Ovary (tissue), 9 donors: Measurements from ENCODE around the gene TSKS. TPM values are rescaled to one million over a fixed set of nuclear protein-coding genes. Genes with fewer than 3 reads are reported as not detected.

Experiments used
- DNase-seq, 5 donors: peaks; one replicate each; pipeline ENCODE4 v3.0.0-alpha.2; 2019 to 2020
- H3K27ac ChIP-seq, 2 donors: fragments of 200-600 bp; one replicate each; pipeline versions ENCODE4 v1.5.1 to v1.8.0; 2019 to 2022
- H3K27me3 ChIP-seq: fragments of 200-600 bp; one replicate; pipeline ENCODE4 v1.8.0; 2022
- H3K36me3 ChIP-seq: fragments of 200-600 bp; sonication (generic); one replicate; pipeline ENCODE4 v1.5.1; 2019
- H3K4me1 ChIP-seq: one replicate; pipeline ENCODE4 v1.8.1; 2013; ENCODE audit warnings: mild to moderate bottlenecking, moderate library complexity; ENCODE audit not compliant: insufficient read depth
- H3K4me3 ChIP-seq: fragments of 200-600 bp; sonication (generic); one replicate; pipeline ENCODE4 v1.5.1; 2017
- H3K9me3 ChIP-seq, 2 donors: fragments of 200-600 bp in 1 of 2; sonication (generic) in 1 of 2; one replicate each; pipeline versions ENCODE4 v1.5.1 to v1.8.1; 2013 to 2019; ENCODE audit warnings: mild to moderate bottlenecking in 1 of 2, moderate library complexity in 1 of 2
- CTCF ChIP-seq, 3 donors: fragments of 450-650 bp in 2 of 3; fragments of 200-600 bp in 1 of 3; IDR thresholded peaks; one replicate each; pipeline versions ENCODE4 v1.5.1 to v1.8.0; 2016 to 2022; ENCODE audit warnings: antibody characterized with exemption in 3 of 3, mild to moderate bottlenecking in 1 of 3
- EP300 ChIP-seq: sonication (generic); formaldehyde crosslinking; IDR thresholded peaks from one replicate; pipeline ENCODE4 v1.6.1; 2017; ENCODE audit warnings: antibody characterized with exemption
- POLR2A ChIP-seq: fragments of 450-650 bp; IDR thresholded peaks from one replicate; pipeline ENCODE4 v1.6.1; 2017; ENCODE audit warnings: antibody characterized with exemption, mild to moderate bottlenecking, moderate library complexity
- WGBS, 3 donors: extraction: QIAGEN DNeasy Blood & Tissue Kit in 1 of 3; methylation state at CpG; one replicate each; pipeline versions ENCODE4 v1.1.5 to v1.1.7; 2013 to 2017; 5-methylcytosine and 5-hydroxymethylcytosine counted together
- intact Hi-C, 4 donors: fragments of 100-400 bp; cut with DNase I; formaldehyde crosslinking; loops; one replicate each; pipeline versions ENCODE4 v1.11.0 to v1.15.1; 2022 to 2023
- polyA plus RNA-seq, 2 donors: library from polyadenylated mRNA; stranded (reverse); fragments of 200-250 nt in 1 of 2; fragments of 350-450 nt in 1 of 2; fragmentation: Illumina TruSeq in 1 of 2; extraction: RNeasy Lipid Tissue Mini Kit (QIAGEN cat#74804) in 1 of 2; gene quantifications; one replicate each; pipeline ENCODE4 v1.2.3, GENCODE V29; 2013 to 2014
- total RNA-seq, 7 donors: library from RNA; depleted of rRNA in 2 of 7; stranded (reverse); fragments of >200 nt in 2 of 7; fragmentation: NEBNext Ultra II Directional in 3 of 7; extraction: Animal tissue kit (Norgen Biotek cat#: 25700) in 3 of 7; gene quantifications; one replicate each; pipeline versions ENCODE4 v1.1.0 to v1.2.4, GENCODE V29; 2016 to 2023
- donor health status: DM: no; HTN: no; CAD: no; lungs with moderate emphysema.
- donor health status: DM: no; HTN: no; CAD: no.
- donor health status: Bipolar disorder and iron deficiency.
- donor health status: DM: yes; HTN: yes; CAD: no.
- donor health status: DM: no; HTN: no; CAD: no.
- donor health status: DM: yes; HTN: yes; CAD: no.

The TSKS gene
- total and polyA plus RNA-seq, 9 donors: 0.15 to 0.71 (median 0.32) TPM; not detected in 4

GRCh38 chr19:49793561-49793840 lies 30.4 kb upstream of the TSKS start:
- 89 to 98% (median 93%) methylated on average over 6 of the region's 6 CpGs for WGBS, 3 donors
- H3K27me3 ChIP-seq: no peaks in the 10 kb centered on the region
- no peak for DNase-seq
- H3K36me3 ChIP-seq: no peaks in the 10 kb centered on the region
- peaks cover 13% of the 10 kb centered on the region for H3K4me1 ChIP-seq
- TF ChIP-seq EP300 (no peak), CTCF (IDR thresholded peaks at IDR 0.05) (no peak), POLR2A (no peak)
- intact Hi-C loops: no loop called here
- H3K27ac ChIP-seq: no peak overlapping the region
- H3K4me3 ChIP-seq: no peak overlapping the region
- no peaks in the 10 kb centered on the region for H3K9me3 ChIP-seq

GRCh38 chr19:49792829-49793560 lies 29.9 kb upstream of the TSKS start:
- no peaks in the 10 kb centered on the region for H3K36me3 ChIP-seq
- no peaks in the 10 kb centered on the region for H3K9me3 ChIP-seq
- H3K27ac ChIP-seq: no peak overlapping the region
- no peak for TF ChIP-seq EP300
- peak in 1 of 5 donors; percentile 44 for DNase-seq
- intact Hi-C loops: no loop called here
- H3K27me3 ChIP-seq: no peaks in the 10 kb centered on the region
- peaks cover 13% of the 10 kb centered on the region for H3K4me1 ChIP-seq
- no peak overlapping the region for H3K4me3 ChIP-seq
- WGBS, 3 donors: 88 to 90% (median 89%) methylated on average over 22 of the region's 22 CpGs

- no peak overlapping the region for H3K4me3 ChIP-seq
- intact Hi-C loops: no loop called here
- peaks cover 13% of the 10 kb centered on the region for H3K4me1 ChIP-seq
- H3K36me3 ChIP-seq: no peaks in the 10 kb centered on the region
- peak in 1 of 5 donors; percentile 50 for DNase-seq
- no peaks in the 10 kb centered on the region for H3K27me3 ChIP-seq
- peak overlapping the region in 1 of 2 donors; percentile 68 for H3K27ac ChIP-seq
- H3K9me3 ChIP-seq: no peaks in the 10 kb centered on the region
- TF ChIP-seq EP300: no peak
- WGBS, 3 donors: 87 to 90% (median 87%) methylated on average over 20 to 26 of the region's 26 CpGs
These were observed 28.8 kb upstream of the TSKS start for GRCh38 chr19:49791776-49792445.

GRCh38 chr19:49790866-49791265 lies 27.8 kb upstream of the TSKS start:
- Histone ChIP-seq H3K36me3 (no peaks in the 10 kb centered on the region), H3K4me3 (no peak overlapping the region), H3K27ac (peak overlapping the region; percentile 16 to 68), H3K27me3 (no peaks in the 10 kb centered on the region), H3K9me3 (no peaks in the 10 kb centered on the region), H3K4me1 (peaks cover 13% of the 10 kb centered on the region)
- DNase-seq: peak; percentile 84 to 93 (median 88)
- WGBS, 3 donors: 6 to 14% (median 14%) methylated on average over 9 of the region's 9 CpGs
- TF ChIP-seq CTCF (IDR thresholded peaks at IDR 0.05) (no peak), EP300 (no peak), POLR2A (no peak)
- intact Hi-C loops: no loop called here

- Histone ChIP-seq H3K27me3 (no peaks in the 10 kb centered on the region), H3K4me1 (peaks cover 13% of the 10 kb centered on the region), H3K36me3 (no peaks in the 10 kb centered on the region), H3K9me3 (no peaks in the 10 kb centered on the region), H3K27ac (no peak overlapping the region), H3K4me3 (no peak overlapping the region)
- intact Hi-C loops: no loop called here
- no peak for DNase-seq
- WGBS, 3 donors: 85 to 92% (median 90%) methylated on average over 9 to 10 of the region's 10 CpGs
- no peak for TF ChIP-seq POLR2A
These were observed 25.8 kb upstream of the TSKS start for GRCh38 chr19:49788857-49789256.

- TF ChIP-seq CTCF (IDR thresholded peaks at IDR 0.05) (no peak), EP300 (no peak), POLR2A (no peak)
- WGBS, 3 donors: 76 to 92% (median 77%) methylated on average over 5 of the region's 5 CpGs
- H3K4me3 ChIP-seq: no peak overlapping the region
- intact Hi-C loops: no loop called here
- no peak for DNase-seq
- H3K36me3 ChIP-seq: no peaks in the 10 kb centered on the region
- H3K27me3 ChIP-seq: no peaks in the 10 kb centered on the region
- H3K27ac ChIP-seq: no peak overlapping the region
- peaks cover 13% of the 10 kb centered on the region for H3K4me1 ChIP-seq
- no peaks in the 10 kb centered on the region for H3K9me3 ChIP-seq
These were observed 24.6 kb upstream of the TSKS start for GRCh38 chr19:49787746-49788145.
